Endothelial cell of umbilical vein (primary cell): Measurements from ENCODE around the gene RELN. TPM values are rescaled to one million over a fixed set of nuclear protein-coding genes. Genes with fewer than 3 reads are reported as not detected.

Experiments used
- BruUV-seq: library from RNA; stranded (reverse); fragments of 400-500 nt; replicated peaks from 2 replicates; lab custom pipeline; 2021; lab: Mats Ljungman, UMichigan
- CTCF ChIA-PET: fragments of 300-600, 350-600 bp; sonication (Branson Sonifier 250); formaldehyde crosslinking; loops from one replicate; lab custom pipeline; 2021; ENCODE audit warnings: antibody characterized with exemption, inconsistent platforms; lab: Charles Lee
- POLR2A ChIA-PET: fragments of 300-600, 350-600 bp; sonication (Branson Sonifier 250); formaldehyde crosslinking; loops from one replicate; lab custom pipeline; 2021; ENCODE audit warnings: antibody characterized with exemption, inconsistent platforms; lab: Charles Lee
- DNase-seq: peaks from one replicate; pipeline ENCODE4 v3.0.0-alpha.2; 2011; ENCODE audit warnings: low read depth, low spot score
- FAIRE-seq: peaks from 2 replicates; lab custom pipeline; 2011; peaks lifted over from hg19 to GRCh38; lab: Jason Lieb, UNC
- H2AFZ ChIP-seq: 2 replicates; pipeline ENCODE4 v1.6.0; 2012; ENCODE audit warnings: low read depth, low read length, control low read depth, inconsistent platforms
- H3K27ac ChIP-seq: 2 replicates; pipeline ENCODE4 v1.5.1; 2011; ENCODE audit warnings: low read depth, mild to moderate bottlenecking, control low read depth, low read length, moderate library complexity; ENCODE audit not compliant: insufficient read depth
- H3K27me3 ChIP-seq, 2 experiments: 2 replicates each; pipeline versions ENCODE4 v1.6.0 to v1.6.1; 2011; ENCODE audit warnings: low read length in 2 of 2, mixed read lengths in 1 of 2; ENCODE audit not compliant: control insufficient read depth in 2 of 2, insufficient read depth in 2 of 2
- H3K36me3 ChIP-seq, 2 experiments: 2 replicates in 1 of 2; 3 replicates in 1 of 2; pipeline ENCODE4 v1.5.1; 2011; ENCODE audit warnings: low read length in 2 of 2, mild to moderate bottlenecking in 1 of 2, moderate library complexity in 1 of 2; ENCODE audit not compliant: control insufficient read depth in 2 of 2, insufficient read depth in 2 of 2; ENCODE audit errors: extremely low read depth in 1 of 2
- H3K4me1 ChIP-seq: 3 replicates; pipeline ENCODE4 v1.5.1; 2011; ENCODE audit warnings: mild to moderate bottlenecking, low read length; ENCODE audit not compliant: control insufficient read depth, insufficient read depth; ENCODE audit errors: extremely low read depth
- H3K4me2 ChIP-seq: 2 replicates; pipeline ENCODE4 v1.6.1; 2011; ENCODE audit warnings: low read length, control low read depth, mixed read lengths; ENCODE audit not compliant: insufficient read depth
- H3K4me3 ChIP-seq, 3 experiments: fragments of 200-600 bp in 1 of 3; sonication (generic), shearing (Covaris generic) in 1 of 3; replicated peaks in 1 of 3; 2 replicates each; pipeline ENCODE4 v1.5.1; 2011 to 2016; ENCODE audit warnings: control low read depth in 3 of 3, low read length in 3 of 3, mild to moderate bottlenecking in 2 of 3, inconsistent platforms in 1 of 3, low read depth in 1 of 3, moderate library complexity in 1 of 3; ENCODE audit not compliant: insufficient read depth in 1 of 3
- H3K79me2 ChIP-seq: 2 replicates; pipeline ENCODE4 v1.6.0; 2012; ENCODE audit warnings: low read length, inconsistent platforms; ENCODE audit not compliant: control insufficient read depth, insufficient read depth
- H3K9ac ChIP-seq: replicated peaks from 2 replicates; pipeline ENCODE3; 2011; ENCODE audit warnings: low read length, control low read depth; ENCODE audit not compliant: insufficient read depth; ENCODE audit errors: extremely low read depth
- H3K9me1 ChIP-seq: replicated peaks from 3 replicates; pipeline ENCODE4 v1.6.0; 2011; ENCODE audit warnings: mild to moderate bottlenecking, low read length; ENCODE audit not compliant: control insufficient read depth, insufficient read depth; ENCODE audit errors: extremely low read depth
- H3K9me3 ChIP-seq: replicated peaks from 2 replicates; pipeline ENCODE4 v1.5.1; 2012; ENCODE audit warnings: low read length, inconsistent platforms; ENCODE audit not compliant: control insufficient read depth, insufficient read depth
- H4K20me1 ChIP-seq: replicated peaks from 2 replicates; pipeline ENCODE3; 2011; ENCODE audit warnings: mild to moderate bottlenecking, low read length; ENCODE audit not compliant: control insufficient read depth, insufficient read depth; ENCODE audit errors: extremely low read depth
- CTCF ChIP-seq, 2 donors: IDR thresholded peaks; 1 replicate in 1 of 2; 2 replicates in 1 of 2; pipeline ENCODE4 v1.5.1; 2011; ENCODE audit warnings: low read length in 2 of 2, mild to moderate bottlenecking in 2 of 2, moderate library complexity in 2 of 2, control low read depth in 1 of 2, inconsistent platforms in 1 of 2, low read depth in 1 of 2; ENCODE audit not compliant: insufficient read depth in 1 of 2; ENCODE audit errors: extremely low read depth in 1 of 2
- EZH2 ChIP-seq: IDR thresholded peaks from 2 replicates; pipeline ENCODE4 v1.6.1; 2012; ENCODE audit warnings: borderline replicate concordance, low read depth, mild to moderate bottlenecking, moderate library complexity, low read length, inconsistent platforms; ENCODE audit not compliant: severe bottlenecking
- FOS ChIP-seq: IDR thresholded peaks from 2 replicates; pipeline ENCODE4 v1.6.1; 2011; ENCODE audit warnings: mild to moderate bottlenecking, low read length, moderate library complexity, borderline replicate concordance; ENCODE audit not compliant: insufficient read depth
- JUN ChIP-seq: IDR thresholded peaks from 2 replicates; pipeline ENCODE4 v1.6.1; 2011; ENCODE audit warnings: borderline replicate concordance, low read depth; ENCODE audit not compliant: insufficient read length, insufficient read depth
- MYC ChIP-seq: IDR thresholded peaks from one replicate; pipeline ENCODE4 v1.6.1; 2011; ENCODE audit warnings: mild to moderate bottlenecking, low read depth, low read length
- POLR2A ChIP-seq: IDR thresholded peaks from 2 replicates; pipeline ENCODE4 v1.6.1; 2012; ENCODE audit warnings: low read depth, mild to moderate bottlenecking, control low read depth, low read length
- POLR2AphosphoS5 ChIP-seq: IDR thresholded peaks from 2 replicates; pipeline ENCODE4 v1.6.1; 2012; ENCODE audit warnings: low read depth, mild to moderate bottlenecking, control low read depth, low read length, moderate library complexity; ENCODE audit not compliant: insufficient read depth
- dilution Hi-C: fragments of 300-500 bp; cut with MboI; formaldehyde crosslinking; loops from one replicate; pipeline ENCODE4 v1.15.0; 2019; ENCODE audit warnings: low sequenced_read_pairs; ENCODE audit not compliant: extremely low pct_ligation_motif_present
- intact Hi-C: fragments of 100-400 bp; cut with micrococcal nuclease; formaldehyde crosslinking; loops from one replicate; pipeline ENCODE4 v1.10.0; 2022
- polyA plus RNA-seq, 4 experiments: library from polyadenylated mRNA; depleted of rRNA in 3 of 4; stranded (reverse) in 3 of 4; unstranded in 1 of 4; fragments of >200 nt; gene quantifications; 2 replicates each; pipeline versions ENCODE4 v1.2.1 to v1.2.3, GENCODE V29; 2011 to 2012; ENCODE audit warnings: missing spikeins in 1 of 4
- total RNA-seq: library from RNA; stranded (reverse); gene quantifications from 2 replicates; pipeline ENCODE4 v1.2.3, GENCODE V29; 2021
- TF ChIP-seq, protein P1 (sequence below): IDR thresholded peaks from 2 replicates; pipeline ENCODE4 v1.6.1; 2011; ENCODE audit not compliant: insufficient read depth, insufficient read length

Gene RELN
- total and polyA plus RNA-seq, 2 donors (not counting 3 experiments of a cell fraction or from before 2014, with no cell fraction given): 0.15 to 0.22 TPM

GRCh38 chr7:103704701-103705100 is 284.8 kb downstream of the RELN start:
- no TSS peak for BruUV-seq
- intact Hi-C loops (no loop called here), dilution Hi-C loops (no loop called here)
- no peak overlapping the region for H3K9ac ChIP-seq
- ChIA-PET POLR2A (no interaction called here), CTCF (no interaction called here)
- no peak overlapping the region for H3K4me2 ChIP-seq
- no peaks in the 10 kb centered on the region for H3K36me3 ChIP-seq
- DNase-seq: no peak
- H2AFZ ChIP-seq: no peak overlapping the region
- no peaks in the 10 kb centered on the region for H4K20me1 ChIP-seq
- no peak overlapping the region for H3K27ac ChIP-seq
- no peaks in the 10 kb centered on the region for H3K27me3 ChIP-seq
- TF ChIP-seq JUN (no peak), POLR2A (no peak), POLR2AphosphoS5 (no peak), FOS (no peak), EZH2 (no peak), CTCF (IDR thresholded peaks at IDR 0.05; ENCODE audit: extremely low read depth in 1 of 2, insufficient read depth in 1 of 2, low read depth in 1 of 2, low read length in 2 of 2) (no peak), MYC (no peak)
- TF ChIP-seq, protein P1, sequence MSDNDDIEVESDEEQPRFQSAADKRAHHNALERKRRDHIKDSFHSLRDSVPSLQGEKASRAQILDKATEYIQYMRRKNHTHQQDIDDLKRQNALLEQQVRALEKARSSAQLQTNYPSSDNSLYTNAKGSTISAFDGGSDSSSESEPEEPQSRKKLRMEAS: no peak
- H3K4me1 ChIP-seq: no peaks in the 10 kb centered on the region
- no peaks in the 10 kb centered on the region for H3K9me3 ChIP-seq
- H3K79me2 ChIP-seq: no peaks in the 10 kb centered on the region
- no peaks in the 10 kb centered on the region for H3K9me1 ChIP-seq
- H3K4me3 ChIP-seq: no peak overlapping the region
- FAIRE-seq: no peak
